OCI-LY1 (cell line): ENCODE results near the gene PUSL1.

ENCODE experiments used
- H2AFZ ChIP-seq: fragments of 200-600 bp; sonication (generic), shearing (Covaris generic); 2 replicates; pipeline ENCODE4 v1.6.0; 2014; ENCODE audit warnings: antibody characterized with exemption, mild to moderate bottlenecking, low read length
- H3F3A ChIP-seq: fragments of 200-600 bp; sonication (generic), shearing (Covaris generic); 2 replicates; pipeline ENCODE4 v1.6.0; 2014; ENCODE audit warnings: mild to moderate bottlenecking, antibody characterized with exemption, low read length, moderate library complexity; ENCODE audit not compliant: insufficient read depth
- H3K27ac ChIP-seq: fragments of 200-600 bp; sonication (generic); 2 replicates; pipeline ENCODE4 v1.5.1; 2014; ENCODE audit warnings: low read length, mixed run types, mild to moderate bottlenecking, low read depth; ENCODE audit not compliant: poor library complexity, severe bottlenecking
- H3K27me3 ChIP-seq: fragments of 200-600 bp; sonication (generic); 2 replicates; pipeline ENCODE4 v1.6.0; 2014; ENCODE audit warnings: antibody characterized with exemption, mild to moderate bottlenecking, low read length, moderate library complexity; ENCODE audit not compliant: insufficient read depth
- H3K36me3 ChIP-seq: fragments of 200-600 bp; sonication (generic); 2 replicates; pipeline ENCODE4 v1.6.1; 2014; ENCODE audit warnings: mild to moderate bottlenecking, antibody characterized with exemption, low read length, moderate library complexity, mixed read lengths; ENCODE audit not compliant: insufficient read depth
- H3K4me1 ChIP-seq: fragments of 200-600 bp; sonication (generic); 2 replicates; pipeline ENCODE4 v1.5.1; 2014; ENCODE audit warnings: mild to moderate bottlenecking, low read length, moderate library complexity; ENCODE audit not compliant: insufficient read depth, severe bottlenecking
- H3K4me2 ChIP-seq: fragments of 200-600 bp; sonication (generic), shearing (Covaris generic); 2 replicates; pipeline ENCODE4 v1.6.1; 2014; ENCODE audit warnings: low read length
- H3K4me3 ChIP-seq: fragments of 200-600 bp; sonication (generic); 2 replicates; pipeline ENCODE4 v1.5.1; 2014; ENCODE audit warnings: low read length, low read depth, mild to moderate bottlenecking, mixed read lengths; ENCODE audit not compliant: poor library complexity, severe bottlenecking
- H3K79me2 ChIP-seq: fragments of 200-600 bp; shearing (Covaris generic); 2 replicates; pipeline ENCODE4 v1.6.1; 2016; ENCODE audit warnings: mixed run types, low read length, mixed read lengths; ENCODE audit not compliant: insufficient read depth
- H3K9ac ChIP-seq: fragments of 200-600 bp; sonication (generic), shearing (Covaris generic); 2 replicates; pipeline ENCODE4 v1.6.1; 2014; ENCODE audit warnings: mild to moderate bottlenecking, low read length, mixed read lengths
- H3K9me2 ChIP-seq: fragments of 200-600 bp; sonication (generic), shearing (Covaris generic); 2 replicates; pipeline ENCODE4 v1.6.1; 2014; ENCODE audit warnings: low read depth, mild to moderate bottlenecking, low read length, mixed read lengths
- H3K9me3 ChIP-seq: fragments of 200-600 bp; shearing (Covaris generic); 2 replicates; pipeline ENCODE4 v1.6.1; 2014; ENCODE audit warnings: low read length, mixed read lengths
- H4K20me1 ChIP-seq: fragments of 200-600 bp; sonication (generic), shearing (Covaris generic); 2 replicates; pipeline ENCODE4 v1.6.0; 2016; ENCODE audit warnings: mild to moderate bottlenecking, low read length; ENCODE audit not compliant: insufficient read depth
- EZH2 ChIP-seq: fragments of 200-600 bp; sonication (generic), shearing (Covaris generic); IDR thresholded peaks from 2 replicates; pipeline ENCODE4 v1.8.0; 2017; ENCODE audit warnings: borderline replicate concordance, mixed run types, mild to moderate bottlenecking, antibody characterized with exemption, low read length, moderate library complexity, mixed read lengths
- TF ChIP-seq, protein P1 (sequence below): fragments of 200-600 bp; sonication (generic), shearing (Covaris generic); IDR thresholded peaks from 2 replicates; pipeline ENCODE4 v1.5.1; 2017; ENCODE audit warnings: mild to moderate bottlenecking, antibody characterized with exemption, low read length, moderate library complexity, mixed read lengths

PUSL1 gene

DNA sequence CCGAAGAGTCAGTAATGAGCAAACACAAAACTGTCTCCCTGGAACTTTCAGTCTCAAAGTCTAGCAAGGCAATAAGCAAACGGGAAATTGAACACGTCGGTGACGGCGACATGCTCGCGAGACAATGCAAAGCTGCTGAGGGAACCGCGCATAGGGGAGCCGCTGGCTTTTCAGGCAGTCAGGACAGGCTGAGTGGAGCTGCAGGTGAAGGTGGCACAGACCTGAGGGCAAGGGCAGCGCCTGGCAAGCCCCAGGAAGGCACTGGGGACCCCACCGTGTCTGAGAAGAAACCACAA lies 11.2 kb downstream of the PUSL1 start:
- TF ChIP-seq EZH2: no peak
- TF ChIP-seq, protein P1, sequence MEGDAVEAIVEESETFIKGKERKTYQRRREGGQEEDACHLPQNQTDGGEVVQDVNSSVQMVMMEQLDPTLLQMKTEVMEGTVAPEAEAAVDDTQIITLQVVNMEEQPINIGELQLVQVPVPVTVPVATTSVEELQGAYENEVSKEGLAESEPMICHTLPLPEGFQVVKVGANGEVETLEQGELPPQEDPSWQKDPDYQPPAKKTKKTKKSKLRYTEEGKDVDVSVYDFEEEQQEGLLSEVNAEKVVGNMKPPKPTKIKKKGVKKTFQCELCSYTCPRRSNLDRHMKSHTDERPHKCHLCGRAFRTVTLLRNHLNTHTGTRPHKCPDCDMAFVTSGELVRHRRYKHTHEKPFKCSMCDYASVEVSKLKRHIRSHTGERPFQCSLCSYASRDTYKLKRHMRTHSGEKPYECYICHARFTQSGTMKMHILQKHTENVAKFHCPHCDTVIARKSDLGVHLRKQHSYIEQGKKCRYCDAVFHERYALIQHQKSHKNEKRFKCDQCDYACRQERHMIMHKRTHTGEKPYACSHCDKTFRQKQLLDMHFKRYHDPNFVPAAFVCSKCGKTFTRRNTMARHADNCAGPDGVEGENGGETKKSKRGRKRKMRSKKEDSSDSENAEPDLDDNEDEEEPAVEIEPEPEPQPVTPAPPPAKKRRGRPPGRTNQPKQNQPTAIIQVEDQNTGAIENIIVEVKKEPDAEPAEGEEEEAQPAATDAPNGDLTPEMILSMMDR: no peak
- Histone ChIP-seq H3F3A (no peaks in the 10 kb centered on the region), H3K4me2 (no peak overlapping the region), H3K4me1 (peaks cover 15% of the 10 kb centered on the region), H3K4me3 (no peak overlapping the region), H3K9ac (no peak overlapping the region), H3K9me2 (no peaks in the 10 kb centered on the region), H3K36me3 (peaks cover 61% of the 10 kb centered on the region), H3K79me2 (peaks cover 17% of the 10 kb centered on the region), H3K9me3 (no peaks in the 10 kb centered on the region), H2AFZ (no peak overlapping the region), H3K27ac (no peak overlapping the region), H4K20me1 (no peaks in the 10 kb centered on the region), H3K27me3 (no peaks in the 10 kb centered on the region)

DNA sequence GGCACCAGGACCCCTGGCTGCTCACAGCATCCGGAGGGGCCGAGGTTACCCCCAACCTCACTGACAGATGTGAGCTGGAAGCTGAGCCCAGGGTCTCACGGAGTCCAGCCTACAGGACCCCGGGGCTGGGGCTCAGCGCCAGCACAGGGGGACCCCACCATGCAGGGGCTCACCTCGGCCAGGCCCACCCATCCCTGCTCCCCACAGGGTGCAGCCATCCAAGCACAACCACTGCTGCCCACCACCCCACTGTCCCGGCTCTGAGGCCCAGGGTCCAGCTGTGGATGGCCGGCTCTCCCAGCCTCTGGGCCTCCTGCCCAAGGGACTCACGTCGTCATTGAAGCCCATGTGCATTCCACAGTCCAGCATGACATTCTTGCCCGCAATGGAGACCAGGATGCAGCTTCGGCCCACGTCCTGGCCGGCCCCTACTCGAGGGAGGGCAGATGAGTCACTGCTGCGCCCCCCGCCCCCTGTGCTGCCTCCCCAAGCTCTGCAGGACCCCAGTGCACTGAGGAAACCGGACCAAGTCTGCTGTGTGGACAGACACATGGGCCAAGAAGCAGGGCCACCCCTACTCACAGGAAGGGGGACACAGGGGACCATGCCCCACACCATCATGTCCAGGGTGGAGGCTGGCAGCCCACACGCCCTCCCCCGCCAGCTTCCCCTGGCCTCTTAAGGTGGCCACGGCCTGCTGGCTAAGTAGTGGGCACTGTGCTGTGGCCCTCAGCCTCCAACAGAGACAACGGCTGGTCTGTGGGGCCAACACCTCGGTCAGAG lies 12.5 kb downstream of the PUSL1 start:
- peaks cover 52% of the 10 kb centered on the region for H3K36me3 ChIP-seq
- no peak overlapping the region for H3K27ac ChIP-seq
- no peak overlapping the region for H2AFZ ChIP-seq
- no peak for TF ChIP-seq EZH2
- TF ChIP-seq, protein P1: no peak
- H3K9ac ChIP-seq: no peak overlapping the region
- no peaks in the 10 kb centered on the region for H3K9me3 ChIP-seq
- no peak overlapping the region for H3K4me2 ChIP-seq
- H3K4me3 ChIP-seq: no peak overlapping the region
- H3K4me1 ChIP-seq: peaks cover 21% of the 10 kb centered on the region
- peaks cover 17% of the 10 kb centered on the region for H3K79me2 ChIP-seq
- no peaks in the 10 kb centered on the region for H3K27me3 ChIP-seq
- no peaks in the 10 kb centered on the region for H3F3A ChIP-seq
- no peaks in the 10 kb centered on the region for H3K9me2 ChIP-seq
- no peaks in the 10 kb centered on the region for H4K20me1 ChIP-seq

DNA sequence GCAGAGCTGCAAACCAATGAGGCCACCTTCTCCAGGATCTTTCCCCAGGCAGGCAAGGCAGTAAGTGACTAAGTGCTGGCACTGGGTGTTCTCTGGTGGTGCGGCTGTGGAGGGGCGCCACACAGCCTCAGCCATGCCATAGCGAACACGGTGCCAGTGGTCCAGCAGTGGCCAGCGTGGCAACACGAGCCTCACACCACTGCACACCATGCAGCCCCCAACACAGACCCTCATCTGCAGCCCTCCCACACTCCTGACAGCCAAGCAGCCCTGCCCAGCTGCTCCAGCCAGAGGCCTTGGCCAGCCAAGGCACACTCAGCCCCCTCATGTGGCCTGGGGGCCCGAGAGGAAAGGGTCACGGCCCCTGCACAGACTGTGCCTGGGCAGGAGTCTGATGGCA lies 13.1 kb downstream of the PUSL1 start:
- Histone ChIP-seq H3K27me3 (no peaks in the 10 kb centered on the region), H3K9ac (no peak overlapping the region), H3K9me2 (no peaks in the 10 kb centered on the region), H3K36me3 (peaks cover 46% of the 10 kb centered on the region), H3K27ac (no peak overlapping the region), H2AFZ (no peak overlapping the region), H3K4me1 (peaks cover 24% of the 10 kb centered on the region), H3K79me2 (peaks cover 17% of the 10 kb centered on the region), H3F3A (no peaks in the 10 kb centered on the region), H3K4me3 (no peak overlapping the region), H4K20me1 (no peaks in the 10 kb centered on the region), H3K4me2 (no peak overlapping the region), H3K9me3 (no peaks in the 10 kb centered on the region)
- TF ChIP-seq EZH2: no peak
- TF ChIP-seq, protein P1: no peak
